BE2C (cell line): ENCODE measurements around the gene ADAMTSL2.

Source experiments
- DNase-seq: peaks from one replicate; pipeline ENCODE4 v3.0.0-alpha.2; 2020
- H3K27me3 ChIP-seq: fragments of 250-450 bp; sonication (Bioruptor Pico); 2 replicates; pipeline ENCODE4 v1.5.1; 2020; ENCODE audit warnings: mild to moderate bottlenecking
- H3K36me3 ChIP-seq: fragments of 250-450 bp; sonication (Bioruptor Pico); 2 replicates; pipeline ENCODE4 v1.5.1; 2020; ENCODE audit warnings: mild to moderate bottlenecking
- H3K4me1 ChIP-seq: fragments of 250-450 bp; sonication (Bioruptor Pico); 2 replicates; pipeline ENCODE4 v1.5.1; 2020
- H3K4me3 ChIP-seq: 2 replicates; pipeline ENCODE4 v1.5.1; 2011; ENCODE audit warnings: low read depth, low read length
- H3K9me3 ChIP-seq: fragments of 250-450 bp; sonication (Bioruptor Pico); 2 replicates; pipeline ENCODE4 v1.5.1; 2020
- CTCF ChIP-seq: IDR thresholded peaks from 2 replicates; pipeline ENCODE4 v1.5.1; 2012; ENCODE audit warnings: mild to moderate bottlenecking, low read depth, low read length

Gene ADAMTSL2

GRCh38 chr9:133591985-133592384 lies 57.5 kb downstream of the ADAMTSL2 start:
- Histone ChIP-seq H3K9me3 (no peaks in the 10 kb centered on the region), H3K4me1 (peaks cover 4% of the 10 kb centered on the region), H3K4me3 (no peak overlapping the region), H3K36me3 (peaks cover 17% of the 10 kb centered on the region; the same call in 1 of the 2 replicates), H3K27me3 (no peaks in the 10 kb centered on the region)
- no peak for DNase-seq
- no peak for TF ChIP-seq CTCF

- DNase-seq: no peak
- peak; percentile 53 for TF ChIP-seq CTCF
- no peak overlapping the region for H3K4me3 ChIP-seq
Measured at GRCh38 chr9:133592731-133593409, 58.4 kb downstream of the ADAMTSL2 start.

GRCh38 chr9:133593587-133594253 lies 59.2 kb downstream of the ADAMTSL2 start:
- H3K27me3 ChIP-seq: no peaks in the 10 kb centered on the region
- H3K36me3 ChIP-seq: peaks cover 25% of the 10 kb centered on the region
- no peak for TF ChIP-seq CTCF
- no peak for DNase-seq
- H3K9me3 ChIP-seq: peaks cover 4% of the 10 kb centered on the region; the same call in 1 of the 2 replicates
- H3K4me1 ChIP-seq: no peaks in the 10 kb centered on the region; the same call in 1 of the 2 replicates
- no peak overlapping the region for H3K4me3 ChIP-seq

More at GRCh38 chr9:133592731-133593409, 58.4 kb downstream of the ADAMTSL2 start:
- Histone ChIP-seq H3K9me3 (peaks cover 2% of the 10 kb centered on the region; the same call in 1 of the 2 replicates), H3K4me1 (no peaks in the 10 kb centered on the region; the same call in 1 of the 2 replicates), H3K36me3 (peaks cover 22% of the 10 kb centered on the region), H3K27me3 (no peaks in the 10 kb centered on the region)

- H3K9me3 ChIP-seq: peaks cover 4% of the 10 kb centered on the region; the same call in 1 of the 2 replicates
- H3K27me3 ChIP-seq: no peaks in the 10 kb centered on the region
- no peak overlapping the region for H3K4me3 ChIP-seq
- TF ChIP-seq CTCF: no peak; the same call in 1 of the 2 replicates
- peaks cover 28% of the 10 kb centered on the region for H3K36me3 ChIP-seq
- no peaks in the 10 kb centered on the region; the same call in 1 of the 2 replicates for H3K4me1 ChIP-seq
- DNase-seq: no peak
Measured at GRCh38 chr9:133594310-133594709, 59.8 kb downstream of the ADAMTSL2 start.

GRCh38 chr9:133595910-133596309 lies 61.4 kb downstream of the ADAMTSL2 start:
- Histone ChIP-seq H3K36me3 (peaks cover 39% of the 10 kb centered on the region), H3K4me3 (no peak overlapping the region), H3K4me1 (no peaks in the 10 kb centered on the region; the same call in 1 of the 2 replicates), H3K9me3 (peaks cover 6% of the 10 kb centered on the region; the same call in 1 of the 2 replicates), H3K27me3 (no peaks in the 10 kb centered on the region)
- TF ChIP-seq CTCF: no peak
- DNase-seq: no peak
